A549 treated with AZD9567 at 1 μM for 4 hours (cell line): ENCODE data around the gene ZNF862. TPM values are rescaled to one million over a fixed set of nuclear protein-coding genes. Genes with fewer than 3 reads are reported as not detected.

Source experiments
- total RNA-seq: library from RNA; stranded (reverse); fragments of 200-300 nt; extraction: Qiagen RNA extraction; gene quantifications from 5 replicates; pipeline ENCODE4 v1.2.3, GENCODE V29; 2022; ENCODE audit not compliant: insufficient read depth

Gene ZNF862
- 1.7 to 4.3 TPM (median 3.0 TPM) in 5 replicates for total RNA-seq

GRCh38 chr7:149838224-149838991 is at the start of gene ZNF862:
ZNF862 (plus strand) TSS chr7:149838375; CDS start chr7:149838612, 237 bp downstream.

DNA sequence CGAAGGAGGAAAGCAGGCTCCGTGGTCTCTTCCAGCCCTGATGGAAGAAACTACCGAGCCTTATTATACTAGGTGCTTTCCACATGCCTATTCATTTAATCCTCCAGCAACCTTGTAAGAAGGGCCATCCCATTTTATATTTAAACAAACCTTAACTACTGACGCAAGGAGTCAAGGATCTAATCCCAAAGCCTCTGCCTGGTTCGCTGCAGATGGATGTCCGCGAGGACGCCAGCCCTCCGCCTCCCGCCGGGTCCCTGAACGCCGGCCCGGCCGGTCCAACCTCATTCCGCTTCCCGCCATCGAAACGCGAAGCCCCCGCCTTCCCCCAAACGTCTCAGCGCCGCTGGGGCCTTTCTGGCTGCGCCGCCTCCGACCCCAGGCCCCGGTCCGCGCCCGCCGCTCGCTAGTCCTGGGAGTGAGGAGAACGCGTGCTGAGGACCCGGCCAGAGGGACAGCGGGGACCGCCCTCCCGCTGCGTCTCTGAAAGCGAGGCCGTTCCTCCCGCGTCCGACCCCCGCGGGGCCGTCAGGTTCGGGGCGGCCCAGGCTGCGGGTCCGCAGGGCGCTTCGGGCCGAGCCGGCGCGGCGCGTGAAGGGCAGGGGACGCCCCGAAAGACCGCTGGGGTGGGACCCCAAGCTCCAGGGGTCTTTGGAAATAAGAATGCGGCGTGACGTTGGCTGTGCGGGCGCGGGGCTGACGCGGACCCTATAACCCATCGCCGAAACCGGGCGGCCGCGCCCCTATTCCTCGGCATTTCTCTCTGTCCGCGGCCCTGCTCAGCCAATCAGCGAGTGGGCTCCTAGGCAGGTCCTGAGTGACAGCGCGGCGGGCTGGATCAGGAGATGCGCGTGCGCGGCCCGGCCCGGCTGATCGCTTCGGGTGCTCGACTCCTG is 35.1 kb downstream of the ZNF862 start, which contains the start of gene ATP6V0E2:
Gene ATP6V0E2, plus strand, starts transcription at position 896 of the 896 bp plus-strand sequence. CDS start 97 bp downstream, outside the sequence.

Other genes starting within 250 kb of the ZNF862 start
- 1.1 to 1.4 TPM (median 1.2 TPM) in 4 of 5 replicates, not detected in the other for gene ZNF467, start 64.8 kb upstream of the ZNF862 start, total RNA-seq
- gene ATP6V0E2, start 35.6 kb downstream of the ZNF862 start, total RNA-seq, result 58.7 to 67.7 TPM (median 62.4 TPM) in 5 replicates